IMR-90 (cell line): Measurements from ENCODE around the gene TMTC2. TPM values are rescaled to one million over a fixed set of nuclear protein-coding genes. Genes with fewer than 3 reads are reported as not detected.
"Not testable (repeated sequence)": the region's sequence is repeated elsewhere in the genome, so short reads cannot be mapped to it uniquely, and the experiment has no call there.

Source experiments
- ATAC-seq: fragments of 200-7000 bp; cut with Tn5 transposase; 2 replicates; pipeline ENCODE4 v1.9.1; 2020; ENCODE audit warnings: low read depth, mild to moderate bottlenecking, moderate library complexity
- BruUV-seq: library from RNA; stranded (reverse); fragments of 400-500 nt; replicated peaks from 2 replicates; lab custom pipeline; 2021; lab: Mats Ljungman, UMichigan
- CTCF ChIA-PET: fragments of 300-600 bp; formaldehyde crosslinking; extraction: SDS; loops from one replicate; lab custom pipeline; 2021; ENCODE audit warnings: antibody characterized with exemption; lab: Yijun Ruan, JAX
- POLR2A ChIA-PET: fragments of 300-600 bp; sonication (Branson Sonifier 250); formaldehyde crosslinking; loops from one replicate; lab custom pipeline; 2022; ENCODE audit warnings: antibody characterized with exemption; ENCODE audit not compliant: unreplicated experiment; lab: Charles Lee
- DNase-seq: peaks from one replicate; pipeline ENCODE4 v3.0.0; 2013
- H2AFZ ChIP-seq: replicated peaks from 2 replicates; pipeline ENCODE3; 2013; ENCODE audit warnings: low read length, mild to moderate bottlenecking; ENCODE audit not compliant: poor library complexity
- H2AK5ac ChIP-seq: 2 replicates; pipeline ENCODE4 v1.6.1; 2013; ENCODE audit warnings: low read depth, low read length, inconsistent platforms
- H2AK9ac ChIP-seq: replicated peaks from 2 replicates; pipeline ENCODE3; 2013; ENCODE audit warnings: mild to moderate bottlenecking, low read depth, low read length, moderate library complexity; ENCODE audit not compliant: poor library complexity
- H2BK120ac ChIP-seq: 2 replicates; pipeline ENCODE4 v1.6.1; 2013; ENCODE audit warnings: low read depth, low read length, inconsistent platforms
- H2BK15ac ChIP-seq: 3 replicates; pipeline ENCODE4 v1.6.1; 2013; ENCODE audit warnings: low read depth, low read length, inconsistent platforms
- H2BK20ac ChIP-seq: 2 replicates; pipeline ENCODE4 v1.6.1; 2013; ENCODE audit warnings: low read depth, mild to moderate bottlenecking, inconsistent platforms, low read length, moderate library complexity
- H2BK5ac ChIP-seq: 2 replicates; pipeline ENCODE4 v1.6.1; 2013; ENCODE audit warnings: mild to moderate bottlenecking, low read depth, low read length, inconsistent platforms; ENCODE audit not compliant: poor library complexity, severe bottlenecking
- H3K14ac ChIP-seq: replicated peaks from 2 replicates; pipeline ENCODE4 v1.6.1; 2013; ENCODE audit warnings: low read depth, low read length, inconsistent platforms
- H3K18ac ChIP-seq: 2 replicates; pipeline ENCODE4 v1.6.1; 2013; ENCODE audit warnings: low read depth, low read length, control low read depth
- H3K23ac ChIP-seq: 2 replicates; pipeline ENCODE4 v1.6.1; 2013; ENCODE audit warnings: low read depth, low read length, inconsistent platforms
- H3K27ac ChIP-seq: 2 replicates; pipeline ENCODE4 v1.5.1; 2013; ENCODE audit warnings: mild to moderate bottlenecking, control low read depth, low read length; ENCODE audit not compliant: insufficient read depth
- H3K27me3 ChIP-seq: 2 replicates; pipeline ENCODE4 v1.6.1; 2013; ENCODE audit warnings: low read length; ENCODE audit not compliant: control insufficient read depth, insufficient read depth
- H3K36me3 ChIP-seq: 2 replicates; pipeline ENCODE4 v1.6.1; 2013; ENCODE audit warnings: low read length, mixed read lengths; ENCODE audit not compliant: control insufficient read depth, insufficient read depth
- H3K4ac ChIP-seq: 2 replicates; pipeline ENCODE4 v1.6.1; 2013; ENCODE audit warnings: low read depth, low read length, inconsistent platforms
- H3K4me1 ChIP-seq: 2 replicates; pipeline ENCODE4 v1.6.1; 2013; ENCODE audit warnings: low read length, mixed read lengths; ENCODE audit not compliant: control insufficient read depth, insufficient read depth
- H3K4me2 ChIP-seq: 2 replicates; pipeline ENCODE4 v1.6.1; 2013; ENCODE audit warnings: low read depth, mild to moderate bottlenecking, control low read depth, low read length, moderate library complexity
- H3K4me3 ChIP-seq: 2 replicates; pipeline ENCODE4 v1.5.1; 2013; ENCODE audit warnings: low read depth, mild to moderate bottlenecking, control low read depth, low read length, moderate library complexity; ENCODE audit not compliant: insufficient read depth
- H3K56ac ChIP-seq: 2 replicates; pipeline ENCODE4 v1.6.1; 2013; ENCODE audit warnings: low read length, inconsistent platforms; ENCODE audit not compliant: insufficient read depth; ENCODE audit errors: extremely low read depth
- H3K79me1 ChIP-seq, 2 experiments: 2 replicates each; pipeline ENCODE4 v1.6.1; 2013; ENCODE audit warnings: low read length in 2 of 2, inconsistent platforms in 1 of 2, low read depth in 1 of 2
- H3K9ac ChIP-seq: 2 replicates; pipeline ENCODE4 v1.6.1; 2013; ENCODE audit warnings: low read depth, low read length, control low read depth
- H3K9me1 ChIP-seq: 2 replicates; pipeline ENCODE4 v1.6.1; 2013; ENCODE audit warnings: low read length, inconsistent platforms; ENCODE audit not compliant: insufficient read depth
- H3K9me3 ChIP-seq: 2 replicates; pipeline ENCODE4 v1.6.1; 2013; ENCODE audit warnings: low read length; ENCODE audit not compliant: control insufficient read depth, insufficient read depth
- H4K20me1 ChIP-seq: 2 replicates; pipeline ENCODE4 v1.6.1; 2013; ENCODE audit warnings: low read length, inconsistent platforms; ENCODE audit not compliant: insufficient read depth
- H4K5ac ChIP-seq: 2 replicates; pipeline ENCODE4 v1.6.1; 2013; ENCODE audit warnings: mild to moderate bottlenecking, low read depth, low read length, control low read depth
- H4K8ac ChIP-seq, 2 experiments: 2 replicates each; pipeline ENCODE4 v1.6.1; 2013; ENCODE audit warnings: low read depth in 2 of 2, low read length in 2 of 2, control low read depth in 1 of 2, inconsistent platforms in 1 of 2
- H4K91ac ChIP-seq: 2 replicates; pipeline ENCODE4 v1.6.1; 2013; ENCODE audit warnings: low read depth, low read length, inconsistent platforms; ENCODE audit not compliant: insufficient read depth
- BHLHE40 ChIP-seq: fragments of 150-350 bp; IDR thresholded peaks from 2 replicates; pipeline ENCODE4 v1.6.1; 2016; ENCODE audit warnings: mild to moderate bottlenecking, low read depth, low read length
- CEBPB ChIP-seq: IDR thresholded peaks from 2 replicates; pipeline ENCODE4 v1.6.1; 2012; ENCODE audit warnings: low read depth, low read length, improper control_type of control experiment
- CHD1 ChIP-seq: IDR thresholded peaks from 2 replicates; pipeline ENCODE4 v1.6.1; 2012; ENCODE audit warnings: low read depth, low read length, improper control_type of control experiment
- FOS ChIP-seq: fragments of 150-350 bp; IDR thresholded peaks from 2 replicates; pipeline ENCODE4 v1.6.1; 2016; ENCODE audit warnings: low read depth, low read length
- NFE2L2 ChIP-seq: fragments of 150-350 bp; IDR thresholded peaks from 2 replicates; pipeline ENCODE4 v1.6.1; 2016; ENCODE audit warnings: low read depth, mild to moderate bottlenecking, low read length
- POLR2A ChIP-seq: IDR thresholded peaks from 2 replicates; pipeline ENCODE4 v1.6.1; 2012; ENCODE audit warnings: mild to moderate bottlenecking, low read depth, low read length
- WGBS, 2 experiments: methylation state at CpG; one replicate each; pipeline versions ENCODE4 v1.1.5 to v1.1.7; 2013; ENCODE audit warnings: missing lambda C conversion rate in 2 of 2; ENCODE audit not compliant: insufficient read length in 1 of 2; ENCODE audit errors: extremely low coverage in 2 of 2; 5-methylcytosine and 5-hydroxymethylcytosine counted together
- dilution Hi-C: fragments of 300-500 bp; cut with HindIII; formaldehyde crosslinking; loops from one replicate; pipeline ENCODE4 v1.14.3; 2018; ENCODE audit warnings: low sequenced_read_pairs; ENCODE audit not compliant: unreplicated experiment
- in situ Hi-C: fragments of 300-500 bp; cut with MboI; formaldehyde crosslinking; loops from 3 replicates; pipeline ENCODE4 v1.14.3; 2019; ENCODE audit warnings: low sequenced_read_pairs, inconsistent platforms, mixed read lengths
- intact Hi-C: fragments of 100-400 bp; cut with micrococcal nuclease; formaldehyde crosslinking; loops from 2 replicates; pipeline ENCODE4 v1.10.0; 2022
- polyA plus RNA-seq, 3 experiments: library from polyadenylated mRNA; depleted of rRNA; stranded (reverse); fragments of >200 nt; gene quantifications; 2 replicates each; pipeline ENCODE4 v1.2.3, GENCODE V29; 2012; ENCODE audit warnings: low replicate concordance in 1 of 3
- total RNA-seq: library from RNA; depleted of rRNA; stranded (reverse); fragments of >200 nt; gene quantifications from 2 replicates; pipeline ENCODE4 v1.2.3, GENCODE V29; 2012

TMTC2 gene
- total and polyA plus RNA-seq, 2 of the 4 experiments (the other 2 are of a cell fraction): 0.56 to 1.4 TPM

GRCh38 chr12:83114966-83115365 lies 428.3 kb downstream of the TMTC2 start:
- H2AK5ac ChIP-seq: no peak overlapping the region
- ChIA-PET POLR2A (no interaction called here), CTCF (no interaction called here)
- no peaks in the 10 kb centered on the region for H3K9me1 ChIP-seq
- no peaks in the 10 kb centered on the region for H4K20me1 ChIP-seq
- TF ChIP-seq FOS: no peak
- TF ChIP-seq CEBPB: no peak
- no peak for TF ChIP-seq CHD1
- TF ChIP-seq POLR2A: no peak
- no peak for TF ChIP-seq NFE2L2
- TF ChIP-seq BHLHE40: no peak
- WGBS, 2 experiments: no CpG with 5 or more reads among the region's 4 CpGs
- no peak overlapping the region for H4K91ac ChIP-seq
- H2BK15ac ChIP-seq: no peak overlapping the region
- ATAC-seq: no peak
- no peak for DNase-seq
- no peak overlapping the region for H3K4me2 ChIP-seq
- H3K14ac ChIP-seq: no peak overlapping the region
- no peak overlapping the region for H3K18ac ChIP-seq
- no peaks in the 10 kb centered on the region for H3K9me3 ChIP-seq
- intact Hi-C loops: no loop called here
- BruUV-seq: no TSS peak
- H2BK20ac ChIP-seq: no peak overlapping the region
- H3K27ac ChIP-seq: no peak overlapping the region
- H2AFZ ChIP-seq: no peak overlapping the region
- no peaks in the 10 kb centered on the region for H3K27me3 ChIP-seq
- no peak overlapping the region for H3K23ac ChIP-seq
- no peak overlapping the region for H3K4me3 ChIP-seq
- no peak overlapping the region for H3K56ac ChIP-seq
- no peak overlapping the region for H2BK120ac ChIP-seq
- no peak overlapping the region for H4K5ac ChIP-seq
- H3K36me3 ChIP-seq: no peaks in the 10 kb centered on the region
- no peaks in the 10 kb centered on the region for H3K79me1 ChIP-seq
- no peak overlapping the region for H4K8ac ChIP-seq
- in situ Hi-C loops: no loop called here
- no peak overlapping the region for H3K4ac ChIP-seq
- H2BK5ac ChIP-seq: no peak overlapping the region
- dilution Hi-C loops: no loop called here
- no peak overlapping the region for H3K9ac ChIP-seq
- H3K4me1 ChIP-seq: no peaks in the 10 kb centered on the region
- no peak overlapping the region for H2AK9ac ChIP-seq

GRCh38 chr12:83117926-83118325 lies 431.2 kb downstream of the TMTC2 start:
- H4K91ac ChIP-seq, H2BK20ac ChIP-seq, H4K20me1 ChIP-seq, H2BK5ac ChIP-seq, H4K8ac ChIP-seq, POLR2A ChIA-PET, H2AK9ac ChIP-seq, dilution Hi-C loops, H3K9ac ChIP-seq, H3K23ac ChIP-seq, H3K4me1 ChIP-seq, H3K14ac ChIP-seq, H3K79me1 ChIP-seq, H3K4ac ChIP-seq, DNase-seq, in situ Hi-C loops, H3K36me3 ChIP-seq, H3K27ac ChIP-seq, ATAC-seq, CTCF ChIA-PET, H2AK5ac ChIP-seq, H3K18ac ChIP-seq, H2BK15ac ChIP-seq, H3K56ac ChIP-seq, BruUV-seq, H3K9me1 ChIP-seq, H2BK120ac ChIP-seq, H3K27me3 ChIP-seq, H4K5ac ChIP-seq, H3K4me3 ChIP-seq, H3K9me3 ChIP-seq, H2AFZ ChIP-seq, intact Hi-C loops, H3K4me2 ChIP-seq: not testable (repeated sequence)
- WGBS, 2 experiments: no CpG with 5 or more reads among the region's 3 CpGs
